HG03103 (cell line): ENCODE results near the gene NBPF3.
"Not testable (repeated sequence)": the region's sequence is repeated elsewhere in the genome, so short reads cannot be mapped to it uniquely, and the experiment has no call there.

ENCODE experiments used
- ATAC-seq: cut with Tn5 transposase; IDR thresholded peaks from one replicate; pipeline ENCODE4 v1.9.1; 2021; ENCODE audit warnings: low read depth; ENCODE audit not compliant: unreplicated experiment

The NBPF3 gene

GRCh38 chr1:21517660-21518480, 77.9 kb downstream of the NBPF3 start:
- ATAC-seq: no peak

DNA sequence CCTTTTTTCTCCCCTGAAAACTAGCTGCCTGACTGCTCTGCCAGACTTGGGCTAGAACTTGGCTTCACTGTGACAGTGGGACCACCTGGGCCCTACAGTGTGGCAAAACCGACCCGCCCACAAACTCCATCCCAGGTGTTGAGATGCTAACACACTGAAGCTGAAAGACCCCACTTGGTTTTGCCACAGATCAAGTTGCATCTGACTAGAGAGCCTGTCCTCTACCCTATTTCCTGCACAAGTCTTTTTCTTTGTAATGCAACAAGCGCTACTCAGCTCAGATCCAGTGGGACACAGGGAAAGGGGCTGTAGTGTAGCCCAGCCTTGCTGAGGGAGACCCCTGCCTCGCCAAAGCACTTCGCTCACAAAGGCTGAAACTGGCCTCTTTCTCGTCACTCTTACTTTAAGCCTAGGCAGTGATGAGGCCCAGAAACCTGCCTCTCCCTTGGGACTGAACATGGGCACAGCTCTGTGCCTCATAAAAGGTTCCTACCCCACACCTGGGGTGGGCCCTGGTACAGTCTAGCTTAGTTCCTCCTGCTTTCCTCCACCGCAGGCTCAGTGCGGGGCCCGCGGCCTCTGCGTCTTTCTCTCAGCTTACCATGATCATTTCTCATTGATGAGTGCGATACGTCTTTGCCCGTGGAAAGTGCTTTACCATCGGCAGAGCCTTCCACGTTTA, 79.0 kb downstream of the NBPF3 start:
- no peak for ATAC-seq

GRCh38 chr1:21519486-21520070, 79.6 kb downstream of the NBPF3 start:
- not testable (repeated sequence) for ATAC-seq

DNA sequence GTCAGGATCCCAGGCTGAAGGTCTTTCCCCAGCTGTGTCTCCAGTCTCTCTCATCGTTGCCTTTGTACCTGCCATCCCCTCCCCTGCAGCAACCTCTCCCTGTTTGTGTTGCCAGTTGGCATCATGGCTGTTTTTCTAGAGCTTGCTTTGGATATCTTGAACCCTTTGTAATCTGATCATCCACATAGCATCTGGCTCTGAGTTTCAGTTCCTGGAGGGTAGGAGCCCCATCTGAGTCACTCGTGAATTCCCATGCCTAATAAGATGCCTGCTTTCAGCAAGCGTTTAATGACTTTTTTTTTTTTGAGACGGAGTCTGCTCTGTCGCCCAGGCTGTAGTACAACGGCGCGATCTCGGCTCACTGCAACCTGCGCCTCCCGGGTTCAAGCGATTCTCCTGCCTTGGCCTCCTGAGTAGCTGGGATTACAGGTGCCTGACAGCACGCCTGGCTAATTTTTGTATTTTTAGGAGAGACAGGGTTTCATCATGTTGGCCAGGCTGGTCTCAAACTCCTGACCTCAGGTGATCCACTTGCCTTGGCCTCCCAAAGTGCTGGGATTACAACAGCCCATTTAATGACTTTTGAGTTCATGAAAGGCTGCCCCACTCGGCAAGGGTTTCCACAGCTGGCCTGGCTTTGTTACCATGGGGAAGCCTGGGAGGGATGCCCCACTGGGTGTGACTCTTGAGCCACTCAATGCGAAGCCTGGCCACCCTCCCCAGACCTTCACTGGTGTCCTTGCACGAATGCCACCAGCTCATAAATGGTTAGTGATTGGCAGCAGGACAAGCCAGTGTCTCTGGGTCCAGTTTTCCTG, 81.2 kb downstream of the NBPF3 start:
- ATAC-seq: no peak

- ATAC-seq: no peak
Observed at GRCh38 chr1:21521717-21522060, 81.8 kb downstream of the NBPF3 start.

- no peak for ATAC-seq
Observed at GRCh38 chr1:21522525-21523038, 82.6 kb downstream of the NBPF3 start.

DNA sequence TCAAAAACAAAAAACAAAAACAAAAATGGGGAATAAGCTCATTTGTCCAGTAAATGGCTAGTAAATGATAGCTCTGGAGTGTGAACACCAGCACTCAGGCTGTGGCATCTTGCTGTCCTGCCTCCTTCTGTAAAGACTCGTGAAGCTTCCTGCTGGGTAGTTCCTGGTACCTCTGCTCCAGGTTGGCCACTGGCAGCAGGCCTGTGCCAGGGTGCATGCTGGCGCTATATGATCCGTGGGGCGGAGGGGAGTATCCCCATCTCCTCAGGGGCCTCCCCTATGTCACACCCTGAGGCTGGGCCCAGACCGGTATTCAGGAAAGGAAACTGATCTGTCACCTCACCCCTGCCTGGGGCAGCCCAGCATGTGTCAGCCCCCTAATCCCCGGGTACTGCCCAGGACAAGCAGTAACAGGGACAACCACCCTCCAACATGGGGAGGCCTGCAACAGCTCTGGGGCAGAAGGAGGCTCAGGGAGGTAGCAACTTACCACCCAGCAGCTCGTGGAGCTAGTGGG, 83.4 kb downstream of the NBPF3 start:
- no peak for ATAC-seq

DNA sequence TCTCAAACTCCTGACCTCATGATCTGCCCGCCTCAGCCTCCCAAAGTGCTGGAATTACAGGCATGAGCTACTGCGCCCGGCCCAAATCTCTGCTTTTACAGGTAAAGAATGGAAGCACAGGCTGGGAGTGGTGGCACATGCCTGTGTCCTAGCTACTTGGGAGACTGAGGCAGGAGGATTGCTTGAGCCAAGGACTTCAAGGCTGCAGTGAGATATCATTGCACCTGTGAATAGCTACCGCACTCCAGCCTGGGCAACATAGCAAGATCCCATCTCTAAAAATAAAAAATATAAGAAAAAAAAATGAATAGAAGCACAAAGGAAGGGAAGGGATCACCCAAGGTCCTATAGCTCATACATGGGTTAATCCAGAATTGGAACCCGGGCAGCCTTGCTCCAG, 84.3 kb downstream of the NBPF3 start:
- no peak for ATAC-seq

- ATAC-seq: no peak
Observed at GRCh38 chr1:21524686-21525339, 84.9 kb downstream of the NBPF3 start.

- ATAC-seq: no peak
Observed at GRCh38 chr1:21525340-21525717, 85.4 kb downstream of the NBPF3 start.

- ATAC-seq: no peak
Observed at GRCh38 chr1:21526441-21526840, 86.5 kb downstream of the NBPF3 start.

DNA sequence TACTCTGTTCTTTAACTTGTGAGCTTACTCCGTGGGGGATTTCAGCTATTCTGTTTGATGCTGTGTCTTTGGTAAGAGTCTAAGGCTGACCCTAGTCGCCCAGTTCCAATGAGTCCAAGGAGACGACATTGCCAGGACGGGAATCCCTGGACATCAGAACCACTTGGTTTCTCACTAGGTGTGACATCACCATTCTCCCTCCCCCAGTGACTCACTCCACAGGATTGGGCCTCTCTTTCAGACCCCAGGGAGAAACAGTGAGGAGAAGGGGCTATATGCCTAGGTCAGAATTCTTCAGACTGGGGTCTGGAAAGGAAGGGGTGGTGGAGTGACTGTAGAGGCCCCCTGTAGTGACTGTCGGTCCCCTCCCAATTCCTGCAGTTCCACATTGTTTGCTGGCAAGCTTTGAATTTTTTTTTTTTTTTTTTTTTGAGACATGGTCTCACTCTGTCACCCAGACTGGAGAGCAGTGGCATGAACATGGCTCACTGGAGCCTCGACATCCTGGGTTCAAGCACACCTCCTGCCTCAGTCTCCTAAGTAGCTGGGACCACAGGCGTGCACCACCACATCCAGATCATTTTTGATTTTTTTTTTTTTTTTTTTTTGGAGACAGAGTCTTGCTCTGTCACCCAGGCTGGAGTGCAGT, 90.6 kb downstream of the NBPF3 start:
- ATAC-seq: no peak

DNA sequence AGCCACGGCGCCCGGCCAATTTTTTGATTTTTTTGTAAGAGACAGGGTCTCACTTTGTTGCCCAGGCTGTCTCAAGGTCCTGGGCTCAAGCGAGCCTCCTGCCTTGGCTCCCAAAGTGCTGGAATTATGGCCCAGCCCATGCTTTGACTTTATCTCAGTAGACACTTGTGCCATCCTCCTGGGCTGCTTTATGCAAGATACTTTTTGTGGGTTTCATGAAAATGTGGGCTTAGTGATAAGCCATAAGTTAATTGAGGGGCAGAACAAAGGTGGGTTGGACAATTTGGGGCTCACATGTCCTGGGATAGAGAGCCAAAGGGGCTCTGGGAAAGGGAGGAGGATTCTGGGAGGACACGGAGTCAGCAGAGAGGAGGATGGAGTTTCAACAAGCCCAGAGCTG, 91.3 kb downstream of the NBPF3 start:
- no peak for ATAC-seq

DNA sequence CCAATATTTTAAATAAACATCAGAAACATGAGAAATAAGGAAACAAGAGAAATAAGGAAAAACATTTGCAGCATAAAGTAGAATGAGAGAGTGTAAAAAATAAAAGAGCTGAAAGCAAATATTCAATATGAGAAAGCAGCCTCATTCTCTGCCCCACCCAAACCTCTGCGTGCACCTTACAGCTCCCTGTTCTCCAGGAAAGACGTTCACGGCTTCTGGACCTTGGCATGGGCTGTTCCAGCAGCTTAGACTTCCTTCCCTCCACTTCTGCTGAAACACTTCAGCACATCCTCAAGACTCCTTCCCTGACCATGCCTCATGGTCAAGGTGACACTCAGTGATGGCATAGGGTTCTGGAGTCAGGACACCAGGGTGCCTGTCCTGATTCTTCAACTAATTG, 92.6 kb downstream of the NBPF3 start:
- ATAC-seq: no peak

DNA sequence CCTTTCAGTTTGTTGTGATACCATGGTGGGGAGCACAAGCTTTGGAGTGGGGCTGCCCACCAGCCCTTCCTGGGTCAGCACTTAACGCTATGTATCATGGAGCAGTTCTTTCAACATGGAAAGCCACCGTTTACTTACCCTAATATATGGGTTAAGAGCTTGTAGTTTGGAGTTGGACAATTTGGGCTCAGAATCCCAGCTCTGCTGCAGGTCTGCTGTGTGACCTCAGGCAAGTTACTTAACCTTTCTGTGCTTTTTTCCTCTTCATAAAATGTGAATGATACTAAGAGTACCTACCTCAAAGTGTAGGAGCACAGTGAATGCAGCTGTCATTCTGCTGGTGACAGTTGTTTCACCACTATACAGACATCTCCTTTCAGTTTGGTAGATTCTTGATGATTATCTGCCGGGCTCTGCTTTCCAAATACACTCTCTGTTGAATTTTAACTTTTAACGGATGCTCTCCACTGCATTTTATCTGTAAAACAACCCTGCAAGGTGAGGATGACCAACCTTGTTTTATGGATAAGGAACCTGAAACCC, 93.1 kb downstream of the NBPF3 start:
- ATAC-seq: no peak

- no peak for ATAC-seq
Observed at GRCh38 chr1:21534146-21534545, 94.2 kb downstream of the NBPF3 start.
